ENCODE data around the gene TLR3. TPM values are rescaled to one million over a fixed set of nuclear protein-coding genes. Genes with fewer than 3 reads are reported as not detected.

Gene TLR3
- total RNA-seq, 1 donor, result 11.6 TPM

GRCh38 chr4:186104890-186105646 lies 36.1 kb downstream of the TLR3 start:
- no peak for DNase-seq (ENCODE audit: low read depth)
- H3K4me3 ChIP-seq (ENCODE audit: low read depth, low read length), result peak overlapping the region; percentile 28
- TF ChIP-seq, protein P1, sequence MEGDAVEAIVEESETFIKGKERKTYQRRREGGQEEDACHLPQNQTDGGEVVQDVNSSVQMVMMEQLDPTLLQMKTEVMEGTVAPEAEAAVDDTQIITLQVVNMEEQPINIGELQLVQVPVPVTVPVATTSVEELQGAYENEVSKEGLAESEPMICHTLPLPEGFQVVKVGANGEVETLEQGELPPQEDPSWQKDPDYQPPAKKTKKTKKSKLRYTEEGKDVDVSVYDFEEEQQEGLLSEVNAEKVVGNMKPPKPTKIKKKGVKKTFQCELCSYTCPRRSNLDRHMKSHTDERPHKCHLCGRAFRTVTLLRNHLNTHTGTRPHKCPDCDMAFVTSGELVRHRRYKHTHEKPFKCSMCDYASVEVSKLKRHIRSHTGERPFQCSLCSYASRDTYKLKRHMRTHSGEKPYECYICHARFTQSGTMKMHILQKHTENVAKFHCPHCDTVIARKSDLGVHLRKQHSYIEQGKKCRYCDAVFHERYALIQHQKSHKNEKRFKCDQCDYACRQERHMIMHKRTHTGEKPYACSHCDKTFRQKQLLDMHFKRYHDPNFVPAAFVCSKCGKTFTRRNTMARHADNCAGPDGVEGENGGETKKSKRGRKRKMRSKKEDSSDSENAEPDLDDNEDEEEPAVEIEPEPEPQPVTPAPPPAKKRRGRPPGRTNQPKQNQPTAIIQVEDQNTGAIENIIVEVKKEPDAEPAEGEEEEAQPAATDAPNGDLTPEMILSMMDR (IDR thresholded peaks at IDR 0.05; ENCODE audit: insufficient read depth, low read length), result no peak

DNA sequence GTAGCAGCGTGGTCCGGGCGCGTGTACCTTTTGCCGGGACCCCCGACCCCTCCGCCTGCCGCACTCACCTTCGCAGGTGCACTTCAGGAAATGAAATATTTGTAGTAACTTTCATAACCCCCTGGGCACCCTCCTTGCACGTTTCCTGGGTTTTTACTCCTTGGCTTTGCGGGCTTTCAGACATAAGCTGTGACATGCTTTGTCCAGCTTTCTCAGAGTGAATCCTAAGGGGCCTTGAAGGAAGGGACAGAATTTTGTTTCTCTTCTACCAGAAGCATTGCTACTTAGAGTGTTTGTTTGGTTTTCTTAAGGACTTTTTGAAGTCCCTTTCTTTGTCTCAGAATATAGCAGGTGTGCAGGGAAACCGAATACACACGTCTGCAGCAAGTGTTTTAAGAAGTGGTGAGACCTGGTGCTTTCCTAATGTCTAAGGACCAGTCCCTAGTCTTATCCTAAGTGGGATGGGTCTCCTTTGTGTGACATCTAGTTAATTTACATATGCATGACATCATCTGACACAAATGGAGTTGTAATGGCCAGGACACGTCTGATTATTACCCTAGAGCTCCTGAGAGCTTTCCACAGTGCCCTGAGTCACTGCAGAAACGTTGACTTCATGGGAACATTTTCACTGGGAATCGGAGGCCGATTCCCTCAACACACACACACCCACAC lies 36.8 kb downstream of the TLR3 start:
- DNase-seq (ENCODE audit: low read depth), result peak; percentile 3
- TF ChIP-seq, protein P1 (IDR thresholded peaks at IDR 0.05; ENCODE audit: insufficient read depth, low read length), result no peak
- H3K4me3 ChIP-seq (ENCODE audit: low read depth, low read length), result no peak overlapping the region

DNA sequence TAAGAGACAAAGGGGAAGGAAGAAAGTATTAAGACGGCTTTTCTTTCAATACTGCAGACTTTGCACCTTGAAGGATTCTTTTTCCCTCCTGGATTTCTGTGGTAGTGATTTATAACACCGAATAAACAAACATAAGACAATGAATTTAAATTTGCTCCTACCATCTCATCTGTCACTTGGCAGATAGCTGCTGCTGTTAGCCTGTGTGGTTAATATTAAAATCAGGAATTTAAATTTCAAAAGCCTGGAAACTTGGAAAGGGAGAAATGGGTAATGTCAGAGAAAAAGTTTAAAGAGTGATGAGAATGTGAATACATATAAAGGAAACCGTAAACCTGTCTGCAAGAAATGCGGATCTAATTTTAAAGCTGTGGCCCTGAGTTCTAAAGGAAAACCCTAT lies 39.0 kb downstream of the TLR3 start:
- no peak for DNase-seq (ENCODE audit: low read depth)
- no peak overlapping the region for H3K4me3 ChIP-seq (ENCODE audit: low read depth, low read length)
- TF ChIP-seq, protein P1 (IDR thresholded peaks at IDR 0.05; ENCODE audit: insufficient read depth, low read length), result no peak

DNA sequence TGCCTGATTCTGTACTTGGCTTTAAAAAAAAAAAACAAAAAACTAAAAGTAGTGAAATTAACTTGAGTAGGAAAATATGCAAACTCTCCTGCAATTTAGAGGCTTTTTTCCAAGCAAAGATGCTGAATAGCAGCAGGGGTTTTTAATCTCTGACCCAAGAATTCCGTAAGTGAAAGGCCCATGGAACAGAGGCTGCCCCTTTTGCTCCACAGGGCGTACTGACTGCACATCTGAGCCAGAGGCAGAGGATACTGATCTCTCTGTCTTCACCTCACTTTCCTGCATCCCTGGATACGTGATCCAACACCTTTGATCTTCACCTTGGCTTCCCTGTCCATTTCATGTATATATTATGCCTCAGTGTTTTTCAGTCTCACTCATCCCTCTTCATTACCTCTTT lies 39.4 kb downstream of the TLR3 start:
- TF ChIP-seq, protein P1 (IDR thresholded peaks at IDR 0.05; ENCODE audit: insufficient read depth, low read length), result no peak
- H3K4me3 ChIP-seq (ENCODE audit: low read depth, low read length), result no peak overlapping the region
- no peak for DNase-seq (ENCODE audit: low read depth)

DNA sequence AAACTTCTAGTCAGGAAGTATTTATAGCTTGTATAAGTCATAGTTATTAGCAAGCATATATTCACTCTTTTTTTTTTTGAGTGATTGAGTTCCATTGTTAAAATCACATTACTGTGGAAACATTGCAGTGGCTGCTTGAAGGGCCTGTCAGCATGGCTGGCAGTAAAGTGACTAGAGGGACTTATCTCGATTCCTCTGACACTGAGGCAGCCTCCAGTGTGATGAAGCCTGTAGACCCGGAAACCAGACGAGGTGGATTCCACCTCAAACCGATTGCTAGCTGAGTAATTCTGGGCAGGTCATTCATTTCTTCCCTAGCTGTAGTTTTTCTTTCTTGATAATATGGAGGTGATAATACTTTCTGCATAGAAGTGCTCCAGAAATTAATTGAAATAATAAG lies 40.3 kb downstream of the TLR3 start:
- no peak overlapping the region for H3K4me3 ChIP-seq (ENCODE audit: low read depth, low read length)
- DNase-seq (ENCODE audit: low read depth), result no peak
- TF ChIP-seq, protein P1 (IDR thresholded peaks at IDR 0.05; ENCODE audit: insufficient read depth, low read length), result no peak

DNA sequence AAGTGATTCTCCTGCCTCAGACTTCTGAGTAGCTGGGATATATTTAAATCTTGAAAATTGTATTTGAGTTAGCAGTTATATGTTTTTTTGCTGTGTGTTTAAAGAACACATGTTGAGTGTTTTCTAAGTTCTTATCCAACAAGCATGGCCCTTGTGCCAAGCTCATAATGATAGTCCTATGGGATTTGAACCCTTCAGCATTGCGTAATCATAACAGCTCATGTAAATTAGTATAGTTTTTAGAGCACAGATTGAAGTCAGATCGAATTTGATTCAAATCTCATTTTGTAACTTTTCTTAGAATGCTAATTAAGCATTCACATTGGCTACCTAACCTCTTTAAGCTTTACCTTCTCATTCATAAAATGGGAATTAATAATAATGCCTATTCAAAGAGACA lies 47.7 kb downstream of the TLR3 start:
- H3K4me3 ChIP-seq (ENCODE audit: low read depth, low read length), result no peak overlapping the region
- TF ChIP-seq, protein P1 (IDR thresholded peaks at IDR 0.05; ENCODE audit: insufficient read depth, low read length), result no peak
- DNase-seq (ENCODE audit: low read depth), result no peak

Measured in fibroblast of the aortic adventitia (primary cell).